HUES48 (cell line): Measurements from ENCODE around the gene ZSCAN9.
A peak's percentile ranks its signal among the peaks of the same experiment; 100 is the strongest.

ENCODE experiments used
- H3K27ac ChIP-seq: one replicate; pipeline ENCODE4 v1.7.0; 2013; ENCODE audit warnings: low read depth, low read length, inconsistent platforms
- H3K27me3 ChIP-seq: 2 replicates; pipeline ENCODE4 v1.6.1; 2013; ENCODE audit warnings: mild to moderate bottlenecking, low read length; ENCODE audit not compliant: control insufficient read depth, insufficient read depth
- H3K36me3 ChIP-seq: 2 replicates; pipeline ENCODE4 v1.6.1; 2013; ENCODE audit warnings: low read length; ENCODE audit not compliant: control insufficient read depth, insufficient read depth
- H3K4me1 ChIP-seq: 2 replicates; pipeline ENCODE4 v1.6.1; 2013; ENCODE audit warnings: mild to moderate bottlenecking, low read length; ENCODE audit not compliant: control insufficient read depth, insufficient read depth
- H3K4me3 ChIP-seq: 2 replicates; pipeline ENCODE4 v1.5.1; 2013; ENCODE audit warnings: mild to moderate bottlenecking, low read depth, low read length
- H3K9ac ChIP-seq: 2 replicates; pipeline ENCODE4 v1.6.1; 2013; ENCODE audit warnings: mild to moderate bottlenecking, low read depth, low read length, moderate library complexity
- H3K9me3 ChIP-seq: 2 replicates; pipeline ENCODE4 v1.6.1; 2013; ENCODE audit warnings: low read length; ENCODE audit not compliant: control insufficient read depth, insufficient read depth

Gene ZSCAN9

GRCh38 chr6:28252009-28252975 is 27.2 kb downstream of the ZSCAN9 start, which contains the start of gene ZKSCAN4:
Gene ZKSCAN4 (minus strand): TSS chr6:28252269. CDS start chr6:28251980, 289 bp downstream.
- Histone ChIP-seq H3K9me3 (no peaks in the 10 kb centered on the region), H3K27ac (peak within 1 kb of the TSS; percentile 48), H3K4me1 (peaks cover 14% of the 10 kb centered on the region), H3K36me3 (peaks cover 21% of the 10 kb centered on the region), H3K27me3 (no peaks in the 10 kb centered on the region), H3K9ac (peak within 1 kb of the TSS; percentile 21), H3K4me3 (peak within 1 kb of the TSS; percentile 84)

DNA sequence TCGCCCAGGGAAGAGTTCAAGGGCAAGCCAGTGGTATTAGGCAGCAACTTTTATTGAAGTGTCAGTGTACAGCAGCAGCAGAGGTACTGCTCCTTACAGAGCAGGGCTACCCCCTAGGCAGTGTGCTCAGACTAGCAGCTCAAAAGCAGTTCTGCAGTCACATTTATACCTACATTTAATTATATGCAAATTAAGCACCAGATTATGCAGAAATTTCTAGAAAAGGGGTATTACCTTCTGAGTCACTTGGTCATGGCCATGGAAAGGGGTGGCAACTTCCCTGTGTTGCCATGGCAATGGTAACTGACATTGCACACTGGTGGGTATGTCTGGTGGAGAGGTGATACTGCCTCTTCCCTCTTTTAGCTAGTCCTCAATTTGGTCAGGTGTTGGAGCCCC is 29.0 kb downstream of the ZSCAN9 start:
- H3K4me1 ChIP-seq, result peaks cover 14% of the 10 kb centered on the region
- H3K27me3 ChIP-seq, result no peaks in the 10 kb centered on the region
- H3K4me3 ChIP-seq, result no peak overlapping the region
- no peaks in the 10 kb centered on the region for H3K9me3 ChIP-seq
- no peak overlapping the region for H3K27ac ChIP-seq
- no peak overlapping the region for H3K9ac ChIP-seq
- H3K36me3 ChIP-seq, result peaks cover 4% of the 10 kb centered on the region; the same call in 1 of the 2 replicates

- Histone ChIP-seq H3K9me3 (no peaks in the 10 kb centered on the region), H3K9ac (no peak overlapping the region), H3K4me3 (no peak overlapping the region), H3K4me1 (peaks cover 9% of the 10 kb centered on the region), H3K27ac (no peak overlapping the region), H3K36me3 (no peaks in the 10 kb centered on the region), H3K27me3 (no peaks in the 10 kb centered on the region)
These were observed 32.0 kb downstream of the ZSCAN9 start for GRCh38 chr6:28257042-28257441.

DNA sequence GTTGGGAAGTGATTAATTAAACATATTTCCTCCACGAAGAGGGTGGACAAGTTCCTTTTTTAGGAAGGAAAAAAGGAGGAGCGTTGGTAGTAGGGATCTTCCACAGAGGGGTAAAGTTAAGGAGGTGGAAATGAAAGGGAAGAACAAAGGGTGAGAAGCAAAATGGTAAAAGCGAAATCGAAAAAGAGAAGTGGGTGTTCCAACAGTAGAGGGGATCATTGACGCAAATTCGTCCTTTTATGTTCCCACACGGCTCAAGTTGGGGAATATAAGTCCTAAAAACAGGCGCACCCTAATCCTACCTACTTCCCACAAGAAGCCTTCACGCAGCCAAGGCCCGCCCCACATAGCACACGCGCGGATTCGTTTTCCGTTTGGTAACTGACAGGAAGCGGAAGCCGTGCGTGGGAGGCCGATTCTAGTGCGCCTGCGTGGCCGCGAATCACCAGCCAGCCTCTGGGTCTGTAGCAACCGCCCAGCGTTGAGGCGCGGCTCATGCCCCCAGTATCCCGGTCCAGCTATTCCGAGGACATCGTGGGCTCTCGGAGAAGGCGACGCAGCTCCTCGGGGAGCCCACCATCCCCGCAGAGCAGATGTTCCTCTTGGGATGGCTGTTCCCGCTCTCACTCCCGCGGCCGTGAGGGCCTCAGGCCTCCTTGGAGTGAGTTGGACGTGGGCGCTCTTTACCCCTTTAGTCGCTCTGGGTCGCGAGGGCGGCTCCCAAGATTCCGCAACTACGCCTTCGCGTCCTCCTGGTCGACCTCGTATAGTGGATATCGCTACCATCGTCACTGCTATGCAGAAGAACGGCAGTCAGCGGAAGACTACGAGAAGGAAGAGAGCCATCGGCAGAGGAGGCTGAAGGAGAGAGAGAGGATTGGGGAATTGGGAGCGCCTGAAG is 34.1 kb downstream of the ZSCAN9 start, which contains the start of gene NKAPL:
Gene NKAPL (plus strand): TSS at position 421 of the 901 bp plus-strand sequence. CDS start 75 bp downstream, at position 496.
- Histone ChIP-seq H3K27ac (no peak within 1 kb of the TSS), H3K36me3 (no peaks in the 10 kb centered on the region), H3K4me1 (no peaks in the 10 kb centered on the region), H3K9me3 (no peaks in the 10 kb centered on the region), H3K27me3 (no peaks in the 10 kb centered on the region), H3K9ac (no peak within 1 kb of the TSS), H3K4me3 (no peak within 1 kb of the TSS)

- Histone ChIP-seq H3K9ac (no peak overlapping the region), H3K4me1 (0 out of 2 replicates have a peak, but pooled peaks cover 7% of the 10 kb centered on the region), H3K36me3 (no peaks in the 10 kb centered on the region), H3K9me3 (no peaks in the 10 kb centered on the region), H3K27me3 (no peaks in the 10 kb centered on the region), H3K27ac (no peak overlapping the region), H3K4me3 (no peak overlapping the region)
These were observed 38.8 kb downstream of the ZSCAN9 start for GRCh38 chr6:28263922-28264321.

- H3K27ac ChIP-seq, result no peak overlapping the region
- no peak overlapping the region for H3K4me3 ChIP-seq
- 0 out of 2 replicates have a peak, but pooled peaks cover 7% of the 10 kb centered on the region for H3K4me1 ChIP-seq
- no peaks in the 10 kb centered on the region for H3K9me3 ChIP-seq
- no peaks in the 10 kb centered on the region for H3K27me3 ChIP-seq
- no peaks in the 10 kb centered on the region for H3K36me3 ChIP-seq
- H3K9ac ChIP-seq, result no peak overlapping the region
These were observed 39.8 kb downstream of the ZSCAN9 start for GRCh38 chr6:28264834-28265401.

DNA sequence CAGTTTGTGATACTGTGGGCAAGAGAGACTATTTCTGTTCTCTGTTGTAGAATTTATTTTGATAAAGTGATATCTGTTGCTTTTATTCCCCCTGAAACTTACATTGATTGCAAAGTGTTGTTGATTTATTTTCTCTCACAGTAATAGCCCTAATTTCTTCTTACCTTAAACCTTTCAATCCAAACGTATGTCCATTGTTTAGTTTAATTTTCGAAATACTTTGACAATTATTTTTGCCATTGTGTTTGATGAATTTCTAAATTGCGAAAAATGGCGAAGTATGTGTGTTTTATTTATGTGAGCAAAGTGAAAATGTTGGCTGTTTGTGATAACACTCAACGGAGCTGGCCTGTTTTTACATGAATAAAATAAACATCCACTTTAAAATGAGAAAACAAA is 41.5 kb downstream of the ZSCAN9 start:
- Histone ChIP-seq H3K27me3 (no peaks in the 10 kb centered on the region), H3K9me3 (no peaks in the 10 kb centered on the region), H3K27ac (peak overlapping the region; percentile 93), H3K4me3 (peak overlapping the region; percentile 79), H3K9ac (peak overlapping the region; percentile 73), H3K36me3 (no peaks in the 10 kb centered on the region), H3K4me1 (0 out of 2 replicates have a peak, but pooled peaks cover 7% of the 10 kb centered on the region)

DNA sequence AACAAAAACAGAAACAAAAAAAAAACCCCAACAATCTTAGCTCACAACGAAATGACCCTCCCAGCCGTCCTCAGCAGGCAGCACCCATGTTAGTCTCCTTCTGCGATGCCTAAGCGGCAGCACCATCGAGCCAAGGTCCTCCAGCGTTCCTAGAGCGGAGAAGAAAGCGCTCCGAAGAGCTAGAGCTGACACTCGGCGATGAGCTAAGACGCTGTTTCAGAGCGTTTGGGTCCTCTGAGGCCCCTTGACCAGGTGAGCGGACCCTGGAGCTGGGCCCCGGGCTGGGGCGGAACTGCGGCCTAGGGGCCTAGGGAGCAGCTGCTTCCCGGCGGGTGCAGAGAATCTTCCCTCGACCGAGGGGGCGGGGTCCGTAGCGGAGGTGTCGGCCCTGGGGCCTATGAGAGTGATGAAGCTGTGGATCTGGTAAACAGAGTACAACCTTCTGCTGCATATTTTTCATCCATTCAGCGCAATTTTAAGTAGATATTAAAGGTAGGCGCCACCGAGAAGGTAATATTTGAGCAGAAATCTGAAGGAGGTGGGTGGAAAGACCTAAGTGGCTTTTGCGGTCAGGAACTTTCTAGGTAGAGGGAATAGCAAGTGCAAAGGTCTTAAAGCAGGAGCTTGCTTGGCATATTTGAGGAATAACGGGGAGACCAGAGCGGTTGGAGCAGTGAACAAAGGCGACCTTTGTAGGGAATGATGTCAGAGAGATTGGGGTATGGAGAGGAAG is 42.1 kb downstream of the ZSCAN9 start, which contains the start of gene ZSCAN26:
Gene ZSCAN26 (plus strand): TSS at position 182 of the 733 bp plus-strand sequence. CDS start 4,777 bp downstream, outside the sequence.
- peak within 1 kb of the TSS; percentile 79 for H3K4me3 ChIP-seq
- H3K27ac ChIP-seq, result peak within 1 kb of the TSS; percentile 93
- H3K4me1 ChIP-seq, result 0 out of 2 replicates have a peak, but pooled peaks cover 7% of the 10 kb centered on the region
- H3K9me3 ChIP-seq, result no peaks in the 10 kb centered on the region
- peak within 1 kb of the TSS; percentile 73 for H3K9ac ChIP-seq
- H3K36me3 ChIP-seq, result peaks cover 4% of the 10 kb centered on the region
- H3K27me3 ChIP-seq, result no peaks in the 10 kb centered on the region

DNA sequence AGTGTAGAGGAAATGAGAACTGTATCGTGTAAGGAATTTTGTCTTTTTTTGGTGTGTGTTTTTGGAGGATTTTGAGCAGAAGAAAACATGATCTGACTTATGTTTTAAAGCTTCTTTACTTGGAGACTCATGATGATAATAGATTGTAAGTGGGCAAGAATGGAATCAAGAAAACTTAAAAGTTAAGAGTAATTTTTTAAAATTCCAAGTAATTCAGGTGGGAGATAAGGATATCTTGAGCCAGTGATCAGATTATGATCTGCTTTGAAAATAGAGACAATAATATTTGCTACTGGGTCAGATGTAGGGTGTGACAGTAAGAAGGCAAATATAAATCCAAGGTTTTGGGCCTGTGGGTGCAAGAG is 42.6 kb downstream of the ZSCAN9 start:
- Histone ChIP-seq H3K36me3 (peaks cover 10% of the 10 kb centered on the region), H3K27me3 (no peaks in the 10 kb centered on the region), H3K4me1 (0 out of 2 replicates have a peak, but pooled peaks cover 7% of the 10 kb centered on the region), H3K9ac (peak overlapping the region; percentile 73), H3K27ac (no peak overlapping the region), H3K9me3 (no peaks in the 10 kb centered on the region), H3K4me3 (peak overlapping the region; percentile 79)

DNA sequence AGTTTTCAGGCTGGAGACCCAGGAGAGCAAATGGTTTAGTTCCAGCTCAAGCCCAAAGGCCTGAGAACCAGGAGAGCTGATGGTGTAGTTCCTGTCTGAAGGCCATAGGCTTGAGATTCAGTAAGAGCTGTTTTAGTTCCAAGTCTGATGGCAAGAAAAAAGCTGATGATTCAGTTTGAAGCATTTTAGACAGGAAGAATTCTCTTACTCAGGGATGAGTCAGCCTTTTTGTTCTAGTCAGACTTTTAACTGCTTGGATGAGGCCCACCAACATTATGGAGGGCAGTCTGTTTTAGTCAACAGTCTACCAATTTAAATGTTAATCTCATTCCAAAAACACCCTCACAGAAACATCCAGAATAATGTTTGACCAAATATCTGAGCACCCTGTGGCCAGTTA is 44.4 kb downstream of the ZSCAN9 start:
- no peaks in the 10 kb centered on the region for H3K9me3 ChIP-seq
- H3K27me3 ChIP-seq, result no peaks in the 10 kb centered on the region
- no peak overlapping the region for H3K27ac ChIP-seq
- no peak overlapping the region for H3K4me3 ChIP-seq
- H3K36me3 ChIP-seq, result peaks cover 26% of the 10 kb centered on the region
- no peak overlapping the region for H3K9ac ChIP-seq
- 0 out of 2 replicates have a peak, but pooled peaks cover 7% of the 10 kb centered on the region for H3K4me1 ChIP-seq
